ENCODE data around the gene CYB5RL.
"Not testable (repeated sequence)": the region's sequence is repeated elsewhere in the genome, so short reads cannot be mapped to it uniquely, and the experiment has no call there.

The CYB5RL gene

GRCh38 chr1:54186056-54186455, 13.8 kb downstream of the CYB5RL start:
- DNase-seq (ENCODE audit: low spot score): no peak

GRCh38 chr1:54180701-54181360, 19.0 kb downstream of the CYB5RL start:
- no peak for DNase-seq (ENCODE audit: low spot score)

GRCh38 chr1:54178296-54179070, 21.3 kb downstream of the CYB5RL start:
- no peak for DNase-seq (ENCODE audit: low spot score)

- no peak for DNase-seq (ENCODE audit: low spot score)
These were observed 22.1 kb downstream of the CYB5RL start for GRCh38 chr1:54177726-54178125.

GRCh38 chr1:54176621-54177327, 23.1 kb downstream of the CYB5RL start:
- DNase-seq (ENCODE audit: low spot score): no peak

- no peak for DNase-seq (ENCODE audit: low spot score)
These were observed 25.7 kb downstream of the CYB5RL start for GRCh38 chr1:54174106-54174505.

GRCh38 chr1:54173681-54174080, 26.1 kb downstream of the CYB5RL start:
- no peak for DNase-seq (ENCODE audit: low spot score)

GRCh38 chr1:54172614-54173599, 26.9 kb downstream of the CYB5RL start:
- no peak for DNase-seq (ENCODE audit: low spot score)

GRCh38 chr1:54171606-54172005, 28.2 kb downstream of the CYB5RL start:
- no peak for DNase-seq (ENCODE audit: low spot score)

- DNase-seq (ENCODE audit: low spot score): no peak
These were observed 28.8 kb downstream of the CYB5RL start for GRCh38 chr1:54171016-54171415.

- no peak for DNase-seq (ENCODE audit: low spot score)
These were observed 30.8 kb downstream of the CYB5RL start for GRCh38 chr1:54169068-54169467.

- DNase-seq (ENCODE audit: low spot score): no peak
These were observed 31.4 kb downstream of the CYB5RL start for GRCh38 chr1:54168206-54168965.

- no peak for DNase-seq (ENCODE audit: low spot score)
These were observed 32.2 kb downstream of the CYB5RL start for GRCh38 chr1:54167422-54168139.

GRCh38 chr1:54166357-54166756, 33.5 kb downstream of the CYB5RL start:
- not testable (repeated sequence) for DNase-seq (ENCODE audit: low spot score)

- no peak for DNase-seq (ENCODE audit: low spot score)
These were observed 34.7 kb downstream of the CYB5RL start for GRCh38 chr1:54165146-54165545.

GRCh38 chr1:54163573-54163972, 36.3 kb downstream of the CYB5RL start:
- DNase-seq (ENCODE audit: low spot score): no peak

GRCh38 chr1:54163051-54163450, 36.8 kb downstream of the CYB5RL start:
- DNase-seq (ENCODE audit: low spot score): no peak

- DNase-seq (ENCODE audit: low spot score): no peak
These were observed 38.2 kb downstream of the CYB5RL start for GRCh38 chr1:54161495-54162168.

GRCh38 chr1:54160351-54160750, 39.5 kb downstream of the CYB5RL start:
- DNase-seq (ENCODE audit: low spot score): no peak

All from SW480 (cell line).